ENCODE results near the gene DUOX2.

GRCh38 chr15:45121020-45121419 lies 7.0 kb upstream of the DUOX2 start:
- TF ChIP-seq CEBPB (IDR thresholded peaks at IDR 0.05) (no peak), YY1 (IDR thresholded peaks at IDR 0.05; ENCODE audit: low read depth) (no peak), ZBTB7A (IDR thresholded peaks at IDR 0.05; ENCODE audit: low read depth) (no peak), MAX (IDR thresholded peaks at IDR 0.05) (no peak), EP300 (IDR thresholded peaks at IDR 0.05; ENCODE audit: borderline replicate concordance) (no peak), RAD21 (IDR thresholded peaks at IDR 0.05; ENCODE audit: low read depth) (no peak), TAF1 (IDR thresholded peaks at IDR 0.05; ENCODE audit: low read depth) (no peak), FOXM1 (IDR thresholded peaks at IDR 0.05; ENCODE audit: borderline replicate concordance, low read depth) (no peak), CREB1 (IDR thresholded peaks at IDR 0.05; ENCODE audit: low read depth) (no peak), REST (IDR thresholded peaks at IDR 0.05; ENCODE audit: low read depth) (no peak), EGR1 (IDR thresholded peaks at IDR 0.05) (no peak), NFIC (IDR thresholded peaks at IDR 0.05) (no peak)
